DOHH2 (cell line): Measurements from ENCODE around the gene ACAD8.

Source experiments
- H3F3A ChIP-seq: fragments of 200-600 bp; sonication (generic), shearing (Covaris generic); 2 replicates; pipeline ENCODE4 v1.6.0; 2016; ENCODE audit warnings: antibody characterized with exemption, mild to moderate bottlenecking; ENCODE audit not compliant: control insufficient read depth, insufficient read depth
- H3K27ac ChIP-seq: fragments of 200-600 bp; sonication (generic); 2 replicates; pipeline ENCODE4 v1.5.1; 2014; ENCODE audit warnings: low read depth, mild to moderate bottlenecking, low read length, moderate library complexity
- H3K27me3 ChIP-seq: fragments of 200-600 bp; sonication (generic); 2 replicates; pipeline ENCODE4 v1.6.1; 2014; ENCODE audit warnings: mild to moderate bottlenecking, low read length, mixed read lengths; ENCODE audit not compliant: control insufficient read depth
- H3K36me3 ChIP-seq: fragments of 200-600 bp; sonication (generic); 2 replicates; pipeline ENCODE4 v1.6.1; 2014; ENCODE audit warnings: mild to moderate bottlenecking, low read length, moderate library complexity, mixed read lengths; ENCODE audit not compliant: control insufficient read depth
- H3K4me1 ChIP-seq: fragments of 200-600 bp; sonication (generic); 2 replicates; pipeline ENCODE4 v1.6.1; 2014; ENCODE audit warnings: mild to moderate bottlenecking, low read length, mixed read lengths; ENCODE audit not compliant: control insufficient read depth
- H3K4me2 ChIP-seq: fragments of 200-600 bp; sonication (generic); 2 replicates; pipeline ENCODE4 v1.6.0; 2014; ENCODE audit warnings: mild to moderate bottlenecking, low read length, moderate library complexity
- H3K4me3 ChIP-seq: fragments of 200-600 bp; sonication (generic); 2 replicates; pipeline ENCODE4 v1.5.1; 2014; ENCODE audit warnings: mild to moderate bottlenecking, low read length, mixed read lengths
- H3K79me2 ChIP-seq: fragments of 200-600 bp; sonication (generic); 2 replicates; pipeline ENCODE4 v1.6.1; 2014; ENCODE audit warnings: mild to moderate bottlenecking, low read length, mixed read lengths; ENCODE audit not compliant: control insufficient read depth
- H3K9me2 ChIP-seq: fragments of 200-600 bp; sonication (generic); replicated peaks from 2 replicates; pipeline ENCODE4 v1.6.1; 2014; ENCODE audit warnings: mild to moderate bottlenecking, low read length, mixed read lengths; ENCODE audit not compliant: control insufficient read depth
- H3K9me3 ChIP-seq: fragments of 200-600 bp; sonication (generic); 2 replicates; pipeline ENCODE4 v1.6.1; 2014; ENCODE audit warnings: antibody characterized with exemption, low read length, mixed read lengths; ENCODE audit not compliant: control insufficient read depth, insufficient read depth
- H4K20me1 ChIP-seq: fragments of 200-600 bp; sonication (generic); 2 replicates; pipeline ENCODE4 v1.6.0; 2014; ENCODE audit warnings: low read depth, mild to moderate bottlenecking, antibody characterized with exemption, low read length, moderate library complexity; ENCODE audit not compliant: control insufficient read depth, insufficient read depth
- EZH2phosphoT487 ChIP-seq: fragments of 200-600 bp; sonication (generic); IDR thresholded peaks from 2 replicates; pipeline ENCODE4 v1.6.1; 2017; ENCODE audit warnings: borderline replicate concordance, mild to moderate bottlenecking, antibody characterized with exemption, low read length, moderate library complexity, mixed read lengths
- TF ChIP-seq, protein P1 (sequence below): fragments of 200-600 bp; sonication (generic); IDR thresholded peaks from one replicate; pipeline ENCODE4 v1.5.1; 2014; ENCODE audit warnings: antibody characterized with exemption, mild to moderate bottlenecking, low read depth, low read length; ENCODE audit not compliant: poor library complexity, severe bottlenecking

ACAD8 gene

DNA sequence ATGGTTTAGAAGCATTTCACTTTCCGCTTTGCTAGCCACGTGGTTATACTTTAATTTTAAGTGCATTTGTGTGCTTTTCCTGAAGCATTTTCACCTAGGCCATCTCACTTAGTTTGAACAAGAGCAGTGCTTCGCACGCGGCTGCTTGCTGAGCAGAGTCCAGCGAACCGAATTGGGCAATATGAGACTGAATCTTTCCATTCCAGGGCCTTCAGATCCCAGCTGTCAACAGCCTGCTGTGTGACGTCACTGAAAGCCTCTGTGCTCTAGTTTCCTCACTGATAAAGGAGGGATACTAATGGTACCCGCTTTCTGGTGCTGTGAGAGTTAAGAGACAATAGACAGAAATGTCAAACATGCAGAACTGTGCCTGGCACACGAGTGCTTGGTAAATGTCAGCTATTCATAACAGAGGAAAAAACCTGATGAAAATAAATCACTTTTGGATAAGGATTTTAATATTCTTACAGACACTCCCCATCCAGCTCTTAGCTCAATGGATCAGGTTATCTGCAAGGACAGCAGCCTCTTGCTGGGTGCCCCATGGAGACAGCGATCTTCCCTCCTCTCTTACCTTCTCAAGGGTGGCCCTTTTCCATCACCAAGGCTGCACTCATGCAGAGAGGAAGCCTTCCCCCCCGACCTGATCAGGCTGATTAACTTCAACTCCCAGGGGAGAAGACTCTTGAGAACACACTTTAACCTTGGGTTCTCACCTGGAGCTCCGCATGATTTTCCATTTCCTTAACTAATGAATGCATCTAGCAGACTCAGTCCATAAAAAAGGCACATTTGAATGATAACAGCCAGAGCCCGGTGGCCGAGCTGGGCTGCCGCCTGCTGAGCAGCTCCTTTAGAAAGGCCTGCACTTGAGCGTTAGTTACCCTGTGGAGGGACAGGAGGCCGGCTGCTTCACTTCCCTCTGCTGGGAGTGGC lies 19.3 kb downstream of the ACAD8 start:
- no peak overlapping the region for H3K4me3 ChIP-seq

GRCh38 chr11:134273317-134273712 lies 19.9 kb downstream of the ACAD8 start:
- Histone ChIP-seq H3K27ac (no peak overlapping the region), H3F3A (no peaks in the 10 kb centered on the region), H3K79me2 (no peaks in the 10 kb centered on the region), H3K9me2 (no peaks in the 10 kb centered on the region), H3K4me3 (no peak overlapping the region), H4K20me1 (no peaks in the 10 kb centered on the region), H3K4me1 (no peaks in the 10 kb centered on the region), H3K9me3 (no peaks in the 10 kb centered on the region), H3K27me3 (peaks cover 38% of the 10 kb centered on the region), H3K4me2 (no peak overlapping the region), H3K36me3 (no peaks in the 10 kb centered on the region)
- no peak for TF ChIP-seq EZH2phosphoT487
- TF ChIP-seq, protein P1, sequence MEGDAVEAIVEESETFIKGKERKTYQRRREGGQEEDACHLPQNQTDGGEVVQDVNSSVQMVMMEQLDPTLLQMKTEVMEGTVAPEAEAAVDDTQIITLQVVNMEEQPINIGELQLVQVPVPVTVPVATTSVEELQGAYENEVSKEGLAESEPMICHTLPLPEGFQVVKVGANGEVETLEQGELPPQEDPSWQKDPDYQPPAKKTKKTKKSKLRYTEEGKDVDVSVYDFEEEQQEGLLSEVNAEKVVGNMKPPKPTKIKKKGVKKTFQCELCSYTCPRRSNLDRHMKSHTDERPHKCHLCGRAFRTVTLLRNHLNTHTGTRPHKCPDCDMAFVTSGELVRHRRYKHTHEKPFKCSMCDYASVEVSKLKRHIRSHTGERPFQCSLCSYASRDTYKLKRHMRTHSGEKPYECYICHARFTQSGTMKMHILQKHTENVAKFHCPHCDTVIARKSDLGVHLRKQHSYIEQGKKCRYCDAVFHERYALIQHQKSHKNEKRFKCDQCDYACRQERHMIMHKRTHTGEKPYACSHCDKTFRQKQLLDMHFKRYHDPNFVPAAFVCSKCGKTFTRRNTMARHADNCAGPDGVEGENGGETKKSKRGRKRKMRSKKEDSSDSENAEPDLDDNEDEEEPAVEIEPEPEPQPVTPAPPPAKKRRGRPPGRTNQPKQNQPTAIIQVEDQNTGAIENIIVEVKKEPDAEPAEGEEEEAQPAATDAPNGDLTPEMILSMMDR: no peak

More for the DNA sequence above, 19.3 kb downstream of the ACAD8 start:
- no peaks in the 10 kb centered on the region for H3K4me1 ChIP-seq
- no peaks in the 10 kb centered on the region for H3F3A ChIP-seq
- H4K20me1 ChIP-seq: no peaks in the 10 kb centered on the region
- TF ChIP-seq, protein P1: no peak
- no peak for TF ChIP-seq EZH2phosphoT487
- no peak overlapping the region for H3K27ac ChIP-seq
- no peaks in the 10 kb centered on the region for H3K9me2 ChIP-seq
- H3K4me2 ChIP-seq: no peak overlapping the region
- peaks cover 36% of the 10 kb centered on the region for H3K27me3 ChIP-seq
- no peaks in the 10 kb centered on the region for H3K9me3 ChIP-seq
- no peaks in the 10 kb centered on the region for H3K79me2 ChIP-seq
- no peaks in the 10 kb centered on the region for H3K36me3 ChIP-seq

GRCh38 chr11:134275188-134275533 lies 21.8 kb downstream of the ACAD8 start:
- TF ChIP-seq EZH2phosphoT487: no peak
- TF ChIP-seq, protein P1: no peak
- Histone ChIP-seq H4K20me1 (no peaks in the 10 kb centered on the region), H3K36me3 (no peaks in the 10 kb centered on the region), H3K27me3 (peaks cover 41% of the 10 kb centered on the region), H3K4me3 (no peak overlapping the region), H3K79me2 (no peaks in the 10 kb centered on the region), H3K27ac (no peak overlapping the region), H3K9me3 (no peaks in the 10 kb centered on the region), H3K4me1 (no peaks in the 10 kb centered on the region), H3K9me2 (no peaks in the 10 kb centered on the region), H3K4me2 (no peak overlapping the region), H3F3A (no peaks in the 10 kb centered on the region)
